ENCODE data around the gene SLC7A9.
"Not testable (repeated sequence)": the region's sequence is repeated elsewhere in the genome, so short reads cannot be mapped to it uniquely, and the experiment has no call there.

SLC7A9 gene

GRCh38 chr19:32802840-32803239, 66.7 kb downstream of the SLC7A9 start:
- no peak for DNase-seq (ENCODE audit: low read depth in 2 of 2)

GRCh38 chr19:32800754-32801153, 68.8 kb downstream of the SLC7A9 start:
- no peak for DNase-seq (ENCODE audit: low read depth in 2 of 2)

GRCh38 chr19:32800191-32800590, 69.4 kb downstream of the SLC7A9 start:
- DNase-seq (ENCODE audit: low read depth in 2 of 2) = no peak

GRCh38 chr19:32798201-32798600, 71.4 kb downstream of the SLC7A9 start:
- no peak for DNase-seq (ENCODE audit: low read depth in 2 of 2)

GRCh38 chr19:32789429-32789828, 80.1 kb downstream of the SLC7A9 start:
- DNase-seq (ENCODE audit: low read depth in 2 of 2) = no peak

GRCh38 chr19:32787895-32788294, 81.7 kb downstream of the SLC7A9 start:
- DNase-seq (ENCODE audit: low read depth in 2 of 2) = not testable (repeated sequence)

- DNase-seq (ENCODE audit: low read depth in 2 of 2) = not testable (repeated sequence)
Measured at GRCh38 chr19:32787161-32787813, 82.3 kb downstream of the SLC7A9 start.

GRCh38 chr19:32782089-32782488, 87.5 kb downstream of the SLC7A9 start:
- not testable (repeated sequence) for DNase-seq (ENCODE audit: low read depth in 2 of 2)

GRCh38 chr19:32781280-32781679, 88.3 kb downstream of the SLC7A9 start:
- DNase-seq (ENCODE audit: low read depth in 2 of 2) = no peak
